LNCaP clone FGC (cell line): ENCODE data around the gene UBE2F.
A peak's percentile ranks its signal among the peaks of the same experiment; 100 is the strongest.

Experiments
- DNase-seq: peaks from one replicate; pipeline ENCODE4 v3.0.0-alpha.2; 2011; ENCODE audit warnings: low read depth
- H3K4me3 ChIP-seq: 2 replicates; pipeline ENCODE4 v1.5.1; 2011; ENCODE audit warnings: mild to moderate bottlenecking, low read depth, low read length, control low read depth
- TF ChIP-seq, protein P1 (sequence below): IDR thresholded peaks from 2 replicates; pipeline ENCODE4 v1.5.1; 2012; ENCODE audit warnings: mild to moderate bottlenecking; ENCODE audit not compliant: control insufficient read depth, insufficient read depth; ENCODE audit errors: extremely low read depth

UBE2F gene

GRCh38 chr2:237966565-237967462, at the start of gene UBE2F:
Gene UBE2F, plus strand, starts transcription at chr2:237967014. Its CDS starts 6,094 bp downstream, at chr2:237973108.
- peak; percentile 77 for DNase-seq

GRCh38 chr2:237917696-237918374, 49.0 kb upstream of the UBE2F start:
- TF ChIP-seq, protein P1, sequence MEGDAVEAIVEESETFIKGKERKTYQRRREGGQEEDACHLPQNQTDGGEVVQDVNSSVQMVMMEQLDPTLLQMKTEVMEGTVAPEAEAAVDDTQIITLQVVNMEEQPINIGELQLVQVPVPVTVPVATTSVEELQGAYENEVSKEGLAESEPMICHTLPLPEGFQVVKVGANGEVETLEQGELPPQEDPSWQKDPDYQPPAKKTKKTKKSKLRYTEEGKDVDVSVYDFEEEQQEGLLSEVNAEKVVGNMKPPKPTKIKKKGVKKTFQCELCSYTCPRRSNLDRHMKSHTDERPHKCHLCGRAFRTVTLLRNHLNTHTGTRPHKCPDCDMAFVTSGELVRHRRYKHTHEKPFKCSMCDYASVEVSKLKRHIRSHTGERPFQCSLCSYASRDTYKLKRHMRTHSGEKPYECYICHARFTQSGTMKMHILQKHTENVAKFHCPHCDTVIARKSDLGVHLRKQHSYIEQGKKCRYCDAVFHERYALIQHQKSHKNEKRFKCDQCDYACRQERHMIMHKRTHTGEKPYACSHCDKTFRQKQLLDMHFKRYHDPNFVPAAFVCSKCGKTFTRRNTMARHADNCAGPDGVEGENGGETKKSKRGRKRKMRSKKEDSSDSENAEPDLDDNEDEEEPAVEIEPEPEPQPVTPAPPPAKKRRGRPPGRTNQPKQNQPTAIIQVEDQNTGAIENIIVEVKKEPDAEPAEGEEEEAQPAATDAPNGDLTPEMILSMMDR, result no peak
- no peak overlapping the region for H3K4me3 ChIP-seq
- no peak for DNase-seq

More at GRCh38 chr2:237966565-237967462, at the start of gene UBE2F:
- peak within 1 kb of the TSS; percentile 64 for H3K4me3 ChIP-seq
- TF ChIP-seq, protein P1, result no peak

- H3K4me3 ChIP-seq, result no peak overlapping the region
- TF ChIP-seq, protein P1, result no peak
- DNase-seq, result no peak
Observed at GRCh38 chr2:237919593-237919992, 47.2 kb upstream of the UBE2F start.

DNA sequence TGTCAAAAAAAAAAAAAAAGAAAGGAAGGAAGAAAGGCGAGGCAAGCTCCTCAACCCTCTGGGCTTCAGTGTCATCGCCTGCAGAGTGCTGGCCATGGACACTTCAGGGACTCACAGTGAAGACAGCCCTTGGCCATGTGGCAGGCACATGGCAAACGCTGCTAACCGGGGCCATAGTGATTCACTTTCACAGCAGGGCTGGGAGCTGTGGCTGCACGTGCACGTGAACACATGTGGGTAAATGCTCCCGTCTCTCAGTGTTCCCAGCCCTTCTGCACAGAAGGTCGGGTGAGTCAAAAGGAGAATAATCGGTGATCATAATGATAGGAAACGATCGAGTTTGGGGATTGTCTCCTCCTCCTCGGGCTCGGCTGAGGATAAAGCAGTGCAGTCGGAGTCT, 46.1 kb upstream of the UBE2F start:
- no peak for DNase-seq
- TF ChIP-seq, protein P1, result no peak
- H3K4me3 ChIP-seq, result no peak overlapping the region

DNA sequence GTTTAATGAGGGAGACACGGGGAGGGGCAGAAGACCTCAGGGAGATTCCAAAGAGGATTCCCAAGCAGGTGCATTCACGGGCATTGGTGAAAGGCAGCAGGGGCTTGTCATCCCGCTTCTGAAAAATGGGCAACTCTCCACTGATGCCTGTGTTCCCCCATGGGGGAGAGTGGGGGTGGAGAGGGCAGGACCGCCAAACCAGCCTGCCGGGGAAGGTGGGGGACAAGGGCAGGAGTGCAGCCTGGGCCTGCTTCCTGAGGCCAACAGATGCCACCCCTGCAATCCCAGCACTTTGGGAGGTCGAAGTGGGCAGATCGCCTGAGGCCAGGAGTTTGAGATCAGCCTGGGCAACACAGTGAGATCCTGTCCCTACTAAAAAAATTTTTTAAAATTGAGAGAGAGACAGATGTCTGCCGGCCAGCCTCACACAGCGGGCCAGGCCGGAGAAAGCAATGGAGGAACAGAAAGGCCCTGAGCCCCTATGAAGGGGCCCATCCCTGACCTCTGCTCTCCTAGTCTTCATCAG, 44.8 kb upstream of the UBE2F start:
- no peak overlapping the region for H3K4me3 ChIP-seq
- TF ChIP-seq, protein P1, result no peak
- no peak for DNase-seq

DNA sequence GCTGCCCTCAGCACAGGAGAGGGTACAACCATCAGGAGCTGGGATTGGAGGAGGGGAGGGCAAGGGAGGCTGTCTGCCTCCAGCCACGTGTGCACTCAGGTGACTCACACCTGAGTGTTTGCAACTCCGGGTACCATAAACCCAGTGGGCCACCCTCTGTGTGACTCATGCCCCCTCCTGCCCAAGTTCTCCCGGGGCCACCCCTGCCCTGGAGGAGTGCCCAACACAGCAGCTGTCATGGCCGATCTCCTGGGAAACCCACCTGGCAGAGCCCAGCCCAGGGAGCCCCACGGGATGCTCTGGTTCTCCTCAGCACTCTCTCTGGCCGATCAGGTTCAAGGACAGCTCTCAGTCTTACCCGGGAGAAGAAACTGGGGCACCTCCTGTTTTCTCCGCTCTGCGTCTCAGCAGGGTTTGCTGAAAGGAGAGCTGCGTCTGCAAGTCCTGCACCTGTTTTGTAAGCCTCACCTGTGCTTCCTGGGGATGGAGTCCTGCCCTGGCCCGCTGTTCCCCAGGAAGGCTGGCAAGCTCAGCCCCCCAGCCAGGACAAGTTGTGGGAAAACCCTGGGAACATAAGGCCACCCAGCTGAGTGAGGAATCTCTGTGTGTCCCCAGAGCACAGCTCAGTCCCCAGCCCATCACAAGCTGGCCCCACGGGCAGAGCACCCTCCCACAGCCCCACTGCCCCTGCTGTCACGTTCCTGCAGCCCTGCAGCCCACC, 44.0 kb upstream of the UBE2F start:
- TF ChIP-seq, protein P1, result no peak
- no peak for DNase-seq
- no peak overlapping the region for H3K4me3 ChIP-seq
